HG03575 (cell line): Measurements from ENCODE around the gene LIMS1.
"Not testable (repeated sequence)": the region's sequence is repeated elsewhere in the genome, so short reads cannot be mapped to it uniquely, and the experiment has no call there.

Source experiments
- ATAC-seq: cut with Tn5 transposase; IDR thresholded peaks from one replicate; pipeline ENCODE4 v1.9.1; 2021; ENCODE audit not compliant: unreplicated experiment, insufficient number of reproducible peaks, low FRiP score; ENCODE audit errors: extremely low read depth

Gene LIMS1

DNA sequence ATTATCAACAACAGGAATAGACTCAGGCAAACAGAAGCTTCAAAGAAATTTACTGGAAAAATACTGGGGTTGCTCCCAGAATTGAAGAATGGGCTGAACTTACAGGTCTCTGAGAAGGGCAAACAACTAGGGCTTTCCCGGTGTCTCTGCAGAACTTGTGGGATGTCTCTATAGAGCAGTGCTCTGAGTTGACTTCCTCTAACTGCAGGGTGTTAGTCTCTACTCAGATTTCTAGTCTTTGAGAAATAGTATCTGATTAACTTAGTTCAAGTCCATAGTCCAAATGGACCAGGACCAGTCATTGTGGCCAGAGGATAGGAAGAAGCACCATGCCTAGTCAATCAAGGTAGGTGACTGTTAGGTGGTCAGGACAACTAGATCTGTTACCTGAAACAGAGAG, 45.8 kb downstream of the LIMS1 start:
- no peak for ATAC-seq

DNA sequence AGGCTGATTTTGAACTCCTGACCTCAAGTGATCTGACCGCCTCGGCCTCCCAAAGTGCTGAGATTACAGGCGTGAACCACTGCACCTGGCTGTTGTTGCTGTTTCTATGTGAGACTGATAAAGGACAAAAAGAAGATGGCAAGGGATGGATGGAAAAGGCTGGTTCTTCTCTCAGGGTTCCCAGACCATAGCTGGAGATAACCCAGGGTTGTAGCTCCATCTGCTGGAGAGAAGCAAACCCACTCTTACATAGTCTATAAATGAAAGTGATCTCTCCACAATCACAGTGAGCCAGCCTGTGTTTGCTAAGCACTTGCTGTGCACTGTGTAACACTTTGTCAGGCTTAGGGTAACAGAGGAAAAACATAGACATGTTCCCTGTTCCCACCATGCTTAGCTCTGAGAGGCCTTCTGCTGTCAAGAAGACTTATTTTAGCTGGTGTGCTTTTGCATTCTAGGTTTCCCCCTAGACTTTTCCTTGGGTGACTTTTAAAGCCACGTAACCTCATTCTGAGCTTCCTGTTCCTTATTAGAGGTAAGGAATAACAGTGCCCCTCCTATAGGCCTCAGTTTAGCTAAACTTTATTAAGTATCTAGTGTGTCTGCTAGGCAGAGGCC, 49.7 kb downstream of the LIMS1 start:
- ATAC-seq, result no peak

DNA sequence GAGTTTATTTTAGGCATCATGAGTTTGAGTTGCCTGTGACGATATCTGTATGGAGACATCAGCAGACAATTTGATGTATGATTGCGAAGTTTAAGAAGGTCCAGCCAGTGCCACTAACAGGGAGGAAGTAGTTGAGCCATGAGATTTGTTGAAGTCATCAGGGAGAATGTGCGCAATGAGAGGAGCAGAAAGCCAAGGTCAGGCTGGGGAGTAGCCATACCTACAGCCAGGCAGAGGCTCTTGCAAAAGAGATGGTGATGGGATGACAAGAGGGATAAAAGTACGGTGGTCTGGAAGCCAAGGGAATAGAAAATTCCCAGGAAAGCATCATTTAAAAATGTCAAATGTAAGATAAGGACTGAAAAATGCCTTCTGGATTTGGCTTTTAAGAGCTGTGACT, 51.2 kb downstream of the LIMS1 start:
- no peak for ATAC-seq

DNA sequence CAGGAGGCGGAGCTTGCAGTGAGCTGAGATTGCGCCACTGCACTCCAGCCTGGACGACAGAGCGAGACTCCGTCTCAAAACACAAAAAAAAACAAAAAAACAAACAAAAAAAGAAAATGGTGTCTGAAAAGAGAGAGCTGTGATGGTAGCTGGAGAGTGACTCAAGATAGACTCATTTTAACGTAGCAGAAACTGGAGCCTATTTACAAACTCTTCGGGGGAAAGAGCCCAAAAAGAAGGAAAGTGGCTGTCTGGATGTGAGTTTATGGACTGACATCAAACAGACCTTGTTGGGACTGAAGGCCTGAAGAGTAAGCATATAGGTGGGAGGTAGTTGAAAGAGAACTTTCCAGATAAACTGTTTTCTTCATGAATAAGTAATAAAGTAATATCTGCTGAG, 51.8 kb downstream of the LIMS1 start:
- no peak for ATAC-seq

DNA sequence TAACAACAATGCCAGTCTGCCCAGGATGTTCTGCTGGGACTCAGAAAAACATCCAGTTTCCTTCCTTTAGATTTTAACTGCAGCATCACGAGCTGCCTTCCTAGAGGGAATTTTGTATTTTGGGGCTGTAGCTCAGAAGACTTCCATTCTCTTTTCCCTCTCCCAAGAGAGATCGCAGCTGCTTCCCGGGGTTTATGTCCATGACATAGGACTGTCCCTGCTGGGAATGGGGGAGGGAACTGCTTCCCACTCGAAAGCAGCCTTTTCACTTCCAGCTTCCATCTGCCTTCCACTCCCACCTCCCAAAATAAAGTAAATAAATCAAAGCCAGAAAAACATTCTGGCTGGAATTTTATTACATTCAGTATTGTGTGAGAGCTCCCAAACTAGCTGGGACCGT, 52.4 kb downstream of the LIMS1 start:
- ATAC-seq, result no peak

DNA sequence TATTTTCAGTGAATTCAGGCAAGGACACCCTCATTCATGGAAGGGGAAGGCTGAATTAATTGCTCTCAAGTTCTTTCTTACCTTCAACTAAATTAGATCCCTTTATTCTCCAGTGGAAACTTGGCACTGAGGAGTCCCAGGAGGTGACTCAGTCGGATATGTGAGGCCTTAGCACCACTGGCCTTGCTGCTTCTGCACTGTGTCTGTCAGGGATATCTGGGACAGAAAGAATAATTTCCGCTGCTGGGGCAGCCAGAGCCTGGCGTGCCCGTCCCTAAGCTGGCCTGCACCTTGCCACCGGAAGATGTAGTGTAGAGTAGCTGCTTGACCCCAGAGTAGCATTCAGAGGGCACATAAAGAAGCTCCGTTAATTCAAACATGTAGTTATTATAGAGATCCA, 53.4 kb downstream of the LIMS1 start:
- ATAC-seq, result no peak

DNA sequence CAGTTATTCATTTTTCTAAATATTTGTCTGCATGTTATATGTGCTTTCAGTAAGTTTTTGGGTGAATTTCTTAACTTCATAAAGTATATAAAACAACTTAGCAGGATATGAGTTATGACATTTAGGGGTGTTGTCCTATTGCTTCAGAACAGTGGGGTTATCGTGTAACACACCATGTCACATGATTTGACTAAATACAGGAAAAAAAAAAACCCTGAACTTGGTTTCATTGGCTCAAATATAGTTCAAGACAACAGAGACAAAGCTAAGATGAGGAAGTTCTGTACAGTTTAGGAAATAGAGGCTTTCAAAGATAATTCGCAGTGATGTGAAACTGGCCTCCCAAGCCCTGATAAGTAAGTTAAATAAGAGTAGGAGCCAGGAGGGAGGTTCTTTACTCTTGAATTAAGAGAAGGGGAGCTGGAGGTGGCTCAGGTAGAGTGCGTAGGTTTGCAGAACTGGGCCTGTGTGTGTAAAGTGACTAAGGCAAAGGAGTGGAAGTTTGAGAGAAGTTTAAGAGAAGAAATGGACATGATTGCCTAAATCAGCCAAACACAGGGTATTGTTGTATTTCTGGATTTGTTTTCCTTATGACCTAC, 53.9 kb downstream of the LIMS1 start:
- no peak for ATAC-seq

DNA sequence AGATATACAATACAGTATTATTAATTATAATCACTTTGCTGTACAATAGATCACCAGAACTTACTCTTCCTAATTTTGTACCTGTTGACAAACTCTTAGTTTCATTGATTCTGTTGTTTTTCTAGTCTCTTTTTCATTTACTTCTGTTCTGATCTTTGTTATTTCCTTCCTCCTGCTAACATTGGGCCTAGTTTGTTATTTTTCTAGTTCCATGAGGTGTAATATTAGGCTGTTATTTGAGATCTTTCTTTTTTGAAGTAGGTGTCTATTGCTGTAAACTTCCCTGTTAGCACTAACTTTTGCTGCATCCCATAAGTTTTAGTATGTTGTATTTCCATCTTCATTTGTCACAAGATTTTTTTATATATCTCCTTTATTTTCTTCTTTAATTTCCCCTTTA, 55.1 kb downstream of the LIMS1 start:
- no peak for ATAC-seq

DNA sequence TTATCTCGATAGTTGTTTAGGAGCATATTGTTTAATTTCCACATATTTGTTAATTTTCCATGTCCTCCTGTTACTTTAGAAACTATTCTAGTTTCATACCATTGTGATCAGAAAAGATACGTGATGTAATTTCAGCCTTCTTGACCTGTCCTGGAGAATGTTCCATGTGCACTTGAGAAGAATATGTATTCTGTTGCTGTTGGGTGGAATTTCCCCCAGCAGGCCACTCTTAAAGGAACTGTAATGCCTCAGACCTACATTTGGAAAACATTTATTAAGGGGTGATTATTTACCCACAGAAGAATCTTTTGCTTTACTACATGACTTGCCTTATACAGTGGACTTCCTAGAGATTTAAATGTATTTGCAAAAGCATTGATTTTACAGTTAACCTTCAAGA, 55.5 kb downstream of the LIMS1 start:
- no peak for ATAC-seq

DNA sequence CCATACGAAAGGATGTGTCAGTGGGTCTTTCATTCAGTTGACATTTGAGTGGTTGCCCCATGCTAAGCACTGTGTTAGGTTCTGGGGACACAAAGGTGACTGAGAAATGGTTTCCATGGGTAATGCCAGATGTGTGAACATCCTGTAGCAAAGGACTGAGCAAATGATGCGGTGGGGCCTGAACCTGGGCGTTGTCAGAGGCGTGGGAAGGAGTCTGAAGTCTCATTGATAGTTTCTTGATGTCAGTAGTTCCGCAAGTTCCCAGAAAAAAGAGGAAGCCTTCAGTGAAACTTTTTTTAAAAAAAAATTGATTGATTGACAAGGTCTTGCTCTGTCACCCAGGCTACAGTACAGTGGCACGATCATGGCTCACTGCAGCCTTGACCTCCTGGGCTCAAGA, 56.9 kb downstream of the LIMS1 start:
- no peak for ATAC-seq

DNA sequence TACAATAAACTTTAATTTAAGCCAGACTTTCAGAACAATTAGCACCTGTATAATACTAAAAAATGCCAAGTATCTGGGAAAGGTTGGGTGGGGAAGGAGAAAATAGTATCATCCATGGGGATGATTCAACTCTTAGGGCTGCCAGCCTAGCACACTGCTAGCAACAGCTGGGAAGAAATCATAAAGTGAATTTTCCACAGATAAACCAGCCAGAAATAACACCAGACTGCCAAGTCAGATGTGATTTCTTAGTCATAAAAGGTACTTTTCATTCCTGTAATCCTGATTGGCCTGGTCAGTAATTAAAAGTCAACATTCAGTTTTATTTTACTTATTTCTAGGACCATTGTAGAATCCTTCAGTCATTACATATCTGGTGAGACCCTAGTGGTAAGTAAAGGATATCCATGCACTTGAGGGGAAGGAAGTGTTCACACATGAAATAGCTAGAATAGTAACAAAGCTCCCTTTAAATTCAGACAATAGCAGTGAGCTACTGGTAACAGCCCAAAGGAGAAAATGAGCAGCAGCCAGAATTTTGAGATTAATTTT, 59.4 kb downstream of the LIMS1 start:
- ATAC-seq, result no peak

DNA sequence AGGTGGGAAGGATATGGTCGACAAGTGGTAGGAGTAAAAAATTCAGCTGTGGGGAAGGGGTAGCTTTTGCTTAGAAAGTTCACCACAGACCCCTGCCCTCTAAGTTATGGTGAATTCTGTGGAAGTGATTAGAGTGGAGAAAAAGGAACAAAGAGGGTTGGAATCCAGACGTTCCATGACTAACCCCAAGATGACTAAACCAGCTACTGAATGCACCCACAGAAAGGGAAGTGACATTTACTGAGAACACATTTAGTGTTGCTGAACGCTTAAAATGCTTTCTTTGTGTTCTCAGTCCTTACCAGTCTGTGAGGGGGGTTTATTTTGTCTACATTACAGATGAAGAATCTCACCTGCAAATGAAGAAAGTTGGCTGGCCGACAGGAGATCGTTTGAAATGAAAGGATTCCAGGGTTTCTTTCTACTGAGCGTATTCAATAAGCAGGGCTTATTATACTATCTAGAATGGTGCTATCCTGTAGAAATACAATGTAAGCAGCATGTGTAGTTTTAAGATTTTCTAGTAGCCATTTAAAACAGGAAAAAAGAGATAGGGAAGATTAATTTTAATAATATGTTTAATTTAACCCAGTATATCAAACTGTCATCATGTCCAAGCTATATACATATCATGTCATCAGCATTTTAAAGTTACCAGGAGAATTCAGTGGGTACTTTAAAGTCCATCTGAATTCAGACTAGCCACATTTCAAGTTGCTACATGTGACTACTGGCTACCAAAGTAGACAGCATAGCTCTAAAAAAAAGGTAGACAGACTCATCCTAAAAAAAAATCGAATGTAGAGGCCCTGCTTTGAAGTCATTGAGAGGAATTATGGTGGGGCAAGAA, 60.1 kb downstream of the LIMS1 start:
- ATAC-seq, result peak; percentile 96

DNA sequence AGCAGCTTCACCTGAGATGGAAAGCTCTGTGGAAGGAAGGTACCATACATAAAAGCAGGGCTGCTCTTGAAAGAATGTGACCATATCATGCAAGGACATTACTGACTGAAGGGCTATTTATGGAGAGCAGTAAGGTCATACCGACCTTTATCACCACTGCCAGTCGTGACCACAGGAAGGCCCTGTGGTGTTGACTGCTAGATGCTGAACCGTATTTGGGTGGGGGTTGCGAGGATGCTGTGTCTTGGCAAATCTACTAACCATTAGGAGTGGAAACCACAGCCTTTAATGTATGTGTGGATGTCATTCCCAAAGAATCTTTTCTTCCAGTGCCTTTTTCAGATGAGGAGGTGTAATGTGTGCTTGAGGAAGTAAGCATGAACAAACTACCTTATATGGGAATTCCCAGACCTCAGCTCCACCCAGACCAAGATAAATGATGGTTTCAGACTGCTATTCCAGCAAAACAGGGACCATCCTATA, 60.8 kb downstream of the LIMS1 start:
- ATAC-seq, result no peak

DNA sequence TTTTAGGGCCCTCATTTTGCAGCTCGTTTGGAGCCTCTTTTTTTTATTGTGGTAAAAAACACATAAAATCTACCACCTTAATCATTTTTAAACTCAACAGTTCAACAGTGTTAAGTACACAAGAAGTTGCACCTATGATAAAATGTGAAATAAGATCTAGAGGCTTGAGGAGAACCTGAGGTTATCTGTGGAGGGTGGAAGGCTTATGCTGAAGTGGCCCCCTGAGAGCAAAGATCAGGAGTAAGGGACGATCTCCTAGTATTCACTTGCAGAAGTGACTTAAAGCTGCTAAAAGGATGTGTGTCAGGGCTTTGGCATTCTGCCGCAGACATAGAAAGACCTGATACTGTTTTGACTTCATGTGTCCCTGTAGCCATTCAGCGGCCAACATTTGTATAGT, 61.5 kb downstream of the LIMS1 start:
- ATAC-seq, result not testable (repeated sequence)

DNA sequence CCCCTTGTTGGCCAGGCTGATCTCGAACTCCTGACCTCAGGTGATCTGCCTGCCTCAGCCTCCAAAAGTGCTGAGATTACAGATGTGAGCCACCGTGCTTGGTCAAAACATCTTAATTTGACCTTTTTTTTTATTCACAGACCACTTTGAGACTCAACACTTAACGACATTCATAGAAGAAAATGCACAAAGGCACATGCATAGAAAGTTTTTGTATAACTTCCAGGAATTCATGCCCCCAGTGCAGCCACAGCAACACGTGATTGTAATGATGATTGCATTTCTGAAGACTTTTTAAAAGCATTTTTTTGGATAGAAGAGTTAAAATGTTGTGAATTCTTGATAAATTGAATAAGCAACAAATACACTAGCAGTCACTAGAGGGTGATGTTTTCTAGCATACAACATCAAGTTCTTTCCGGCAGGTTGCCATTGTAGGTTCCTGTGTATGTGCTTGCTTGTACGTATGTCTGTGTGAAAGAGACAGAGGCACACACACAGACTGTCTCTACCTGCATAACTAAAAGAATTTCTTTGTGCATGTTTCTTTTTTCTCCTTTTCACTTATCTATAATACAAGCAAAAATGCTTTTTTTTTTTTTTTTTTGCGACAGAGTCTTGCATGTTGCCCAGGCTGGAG, 63.0 kb downstream of the LIMS1 start:
- ATAC-seq, result not testable (repeated sequence)

DNA sequence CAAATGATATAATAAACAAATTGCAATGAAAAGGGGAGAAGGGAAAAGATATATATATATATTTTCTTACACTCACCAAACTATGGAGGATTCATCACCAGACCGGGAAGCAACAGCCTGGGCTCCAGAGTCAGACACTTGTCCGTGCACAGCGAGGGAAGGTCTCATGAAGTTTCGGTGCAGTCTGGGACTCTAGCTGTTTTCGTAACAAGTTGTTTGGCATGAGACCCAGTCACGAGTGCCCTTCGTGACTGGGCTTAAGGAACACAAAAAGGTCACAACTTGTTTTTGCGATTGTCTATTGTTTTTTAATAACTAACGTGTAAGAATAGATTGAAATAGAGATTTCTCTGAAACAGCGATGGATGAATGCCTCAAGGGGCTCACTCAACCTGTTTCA, 66.9 kb downstream of the LIMS1 start:
- not testable (repeated sequence) for ATAC-seq

DNA sequence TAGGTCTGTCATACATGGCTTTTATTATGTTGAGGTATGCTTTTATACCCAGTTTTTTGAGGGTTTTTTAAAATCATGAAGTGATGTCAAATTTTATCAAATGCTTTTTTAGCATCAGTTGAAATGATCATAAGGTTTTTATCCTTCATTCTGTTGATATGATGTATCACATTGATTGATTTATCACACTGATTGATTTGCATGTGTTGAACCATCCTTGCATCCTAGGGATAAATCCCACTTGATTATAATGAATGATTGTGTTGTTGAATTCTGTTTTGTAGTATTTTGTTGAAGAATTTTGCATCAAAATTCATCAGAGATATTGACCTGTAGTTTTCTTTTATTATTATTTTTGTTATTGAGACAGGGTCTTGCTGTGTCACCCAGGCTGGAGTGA, 68.2 kb downstream of the LIMS1 start:
- no peak for ATAC-seq

DNA sequence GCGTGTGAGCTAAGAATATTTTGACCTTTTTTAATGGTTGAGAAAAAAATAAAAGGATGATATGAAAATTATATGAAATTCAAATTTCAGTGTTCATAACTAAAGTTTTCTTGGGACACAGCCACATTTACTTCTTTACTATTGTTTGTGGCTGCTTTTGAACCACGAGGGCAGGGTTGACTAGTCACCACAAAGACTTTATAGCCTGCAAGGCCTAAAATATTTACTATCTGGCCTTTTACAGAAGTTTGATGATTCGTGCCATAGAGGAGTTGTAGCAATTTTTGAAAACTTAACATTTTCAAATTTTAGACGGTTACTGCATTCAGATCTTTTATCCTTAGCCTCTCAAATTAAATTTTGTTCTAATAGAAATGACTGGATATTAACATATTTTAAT, 69.9 kb downstream of the LIMS1 start:
- ATAC-seq, result no peak

DNA sequence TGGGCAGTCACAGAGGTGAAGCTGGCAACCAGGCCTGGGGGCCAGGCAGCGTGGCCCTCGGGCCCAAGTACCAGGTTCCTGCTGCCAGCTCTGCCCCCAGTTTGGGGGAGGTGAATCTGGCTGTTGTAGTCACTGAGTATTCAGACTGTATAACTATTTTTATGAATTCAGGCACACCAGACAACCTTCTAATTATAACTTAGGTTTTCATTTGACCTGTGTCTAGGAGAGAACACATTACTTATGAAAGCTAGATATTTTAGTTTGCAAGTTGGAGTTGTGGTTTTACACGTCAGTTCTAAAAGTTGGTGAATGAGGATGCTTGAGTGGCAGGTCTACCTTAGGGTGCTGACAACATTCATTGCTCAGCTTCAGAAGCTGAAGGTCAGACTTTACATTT, 71.7 kb downstream of the LIMS1 start:
- peak; percentile 48 for ATAC-seq
